Fibroblast of pulmonary artery (primary cell): ENCODE measurements around the gene AKAP5.
A peak's percentile ranks its signal among the peaks of the same experiment; 100 is the strongest.

Experiments
- DNase-seq: peaks from one replicate; pipeline ENCODE4 v3.0.0-alpha.2; 2010; ENCODE audit warnings: low read depth
- H3K4me3 ChIP-seq: replicated peaks from 2 replicates; pipeline ENCODE4 v1.5.1; 2011; ENCODE audit warnings: low read depth, mild to moderate bottlenecking, control low read depth, low read length, moderate library complexity
- TF ChIP-seq, protein P1 (sequence below): IDR thresholded peaks from 2 replicates; pipeline ENCODE4 v1.5.1; 2011; ENCODE audit warnings: mild to moderate bottlenecking, control low read depth, low read length, inconsistent platforms; ENCODE audit errors: missing control alignments

The AKAP5 gene

DNA sequence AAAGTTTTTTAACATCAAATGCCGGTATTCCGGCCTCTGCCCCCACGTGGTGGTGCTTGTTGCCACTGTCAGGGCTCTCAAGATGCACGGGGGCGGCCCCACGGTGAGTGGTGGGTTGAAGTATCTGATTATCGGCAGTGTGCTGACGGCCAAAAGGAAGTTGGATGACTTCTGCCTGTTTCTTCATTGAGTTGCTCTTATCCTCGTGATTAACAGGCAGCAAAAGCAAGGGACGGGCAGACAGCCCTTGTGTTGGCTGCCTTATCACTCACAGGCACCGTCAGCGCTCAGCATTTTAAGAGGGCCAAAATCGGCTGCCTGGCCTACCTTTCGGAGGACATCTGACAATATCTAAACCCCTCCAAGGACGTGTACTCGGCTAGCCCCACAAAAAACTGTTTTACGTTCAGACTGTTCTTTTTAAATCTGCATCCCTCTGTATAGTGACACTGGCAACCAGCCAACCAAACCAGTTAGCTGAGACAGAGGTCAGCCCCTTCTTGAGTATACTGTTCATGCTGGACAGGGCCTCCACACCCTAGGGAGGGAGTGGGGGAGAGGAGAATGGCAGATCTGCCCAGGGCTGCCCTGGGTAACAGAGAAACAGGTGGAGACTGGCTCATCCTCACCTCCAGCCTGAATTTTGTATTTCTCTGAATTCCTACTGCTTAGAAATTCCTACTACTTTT, 22.9 kb upstream of the AKAP5 start:
- no peak for DNase-seq
- H3K4me3 ChIP-seq = no peak overlapping the region
- TF ChIP-seq, protein P1, sequence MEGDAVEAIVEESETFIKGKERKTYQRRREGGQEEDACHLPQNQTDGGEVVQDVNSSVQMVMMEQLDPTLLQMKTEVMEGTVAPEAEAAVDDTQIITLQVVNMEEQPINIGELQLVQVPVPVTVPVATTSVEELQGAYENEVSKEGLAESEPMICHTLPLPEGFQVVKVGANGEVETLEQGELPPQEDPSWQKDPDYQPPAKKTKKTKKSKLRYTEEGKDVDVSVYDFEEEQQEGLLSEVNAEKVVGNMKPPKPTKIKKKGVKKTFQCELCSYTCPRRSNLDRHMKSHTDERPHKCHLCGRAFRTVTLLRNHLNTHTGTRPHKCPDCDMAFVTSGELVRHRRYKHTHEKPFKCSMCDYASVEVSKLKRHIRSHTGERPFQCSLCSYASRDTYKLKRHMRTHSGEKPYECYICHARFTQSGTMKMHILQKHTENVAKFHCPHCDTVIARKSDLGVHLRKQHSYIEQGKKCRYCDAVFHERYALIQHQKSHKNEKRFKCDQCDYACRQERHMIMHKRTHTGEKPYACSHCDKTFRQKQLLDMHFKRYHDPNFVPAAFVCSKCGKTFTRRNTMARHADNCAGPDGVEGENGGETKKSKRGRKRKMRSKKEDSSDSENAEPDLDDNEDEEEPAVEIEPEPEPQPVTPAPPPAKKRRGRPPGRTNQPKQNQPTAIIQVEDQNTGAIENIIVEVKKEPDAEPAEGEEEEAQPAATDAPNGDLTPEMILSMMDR = no peak

DNA sequence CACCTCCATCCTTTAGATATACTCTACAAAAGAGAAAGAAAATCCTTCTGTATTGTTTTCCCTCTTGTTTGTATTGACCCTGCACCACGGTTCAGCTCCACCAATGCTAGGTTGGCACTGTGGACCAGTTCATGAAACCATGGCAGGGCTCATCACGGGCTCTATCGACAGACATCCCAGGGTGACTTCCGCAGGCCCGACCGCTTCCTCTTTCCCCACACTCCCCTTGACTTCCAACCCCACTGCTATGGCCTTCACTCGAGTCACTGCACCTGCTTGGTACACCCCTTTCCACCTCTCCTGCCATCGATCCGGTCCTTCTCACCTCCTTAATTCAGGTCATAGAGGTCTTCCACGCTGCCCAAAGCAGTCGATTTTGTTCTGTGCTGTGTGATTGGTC, 21.2 kb upstream of the AKAP5 start:
- no peak for DNase-seq
- TF ChIP-seq, protein P1 = no peak
- H3K4me3 ChIP-seq = no peak overlapping the region

DNA sequence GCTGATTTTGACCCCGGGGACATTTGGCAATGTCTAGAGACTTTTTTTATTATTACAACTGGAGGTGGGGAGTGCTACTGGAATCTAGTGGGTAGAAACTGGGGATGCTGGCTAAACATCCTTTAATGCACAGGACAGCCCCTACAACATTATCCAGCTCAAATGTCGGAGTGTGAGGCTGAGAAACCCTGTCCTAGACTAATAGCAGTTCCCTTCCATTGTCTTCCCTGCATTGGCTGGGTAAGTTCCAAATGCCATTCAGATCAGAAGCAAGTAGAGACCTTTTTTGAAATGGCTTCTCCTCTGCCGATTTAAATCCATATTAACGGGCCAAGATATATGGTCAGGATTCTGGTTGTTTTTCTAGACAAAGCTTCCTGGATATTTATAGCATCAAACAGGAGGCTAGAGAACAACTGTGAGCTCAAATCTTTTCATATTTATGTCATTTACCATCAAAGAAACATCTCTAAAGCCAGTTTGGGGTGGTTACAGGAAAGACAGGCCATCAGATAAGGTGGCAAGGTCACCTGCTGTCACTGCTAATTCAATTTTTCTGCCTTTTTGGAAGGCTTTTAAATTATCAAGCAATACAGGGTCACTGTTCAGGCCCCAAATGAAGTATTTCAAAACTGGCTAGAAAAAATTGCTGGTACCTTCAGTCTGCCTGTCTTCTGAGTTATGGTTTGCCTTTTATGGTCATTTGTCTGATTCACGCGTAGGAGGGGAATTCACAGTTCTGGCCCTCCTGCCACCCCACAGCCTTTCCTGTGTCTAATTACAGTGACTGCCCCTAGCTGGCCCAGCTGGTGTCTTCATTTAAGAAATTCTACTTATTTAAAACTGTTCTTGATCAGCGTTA, 20.1 kb upstream of the AKAP5 start:
- TF ChIP-seq, protein P1 = peak; percentile 2
- no peak overlapping the region for H3K4me3 ChIP-seq
- peak; percentile 87 for DNase-seq

DNA sequence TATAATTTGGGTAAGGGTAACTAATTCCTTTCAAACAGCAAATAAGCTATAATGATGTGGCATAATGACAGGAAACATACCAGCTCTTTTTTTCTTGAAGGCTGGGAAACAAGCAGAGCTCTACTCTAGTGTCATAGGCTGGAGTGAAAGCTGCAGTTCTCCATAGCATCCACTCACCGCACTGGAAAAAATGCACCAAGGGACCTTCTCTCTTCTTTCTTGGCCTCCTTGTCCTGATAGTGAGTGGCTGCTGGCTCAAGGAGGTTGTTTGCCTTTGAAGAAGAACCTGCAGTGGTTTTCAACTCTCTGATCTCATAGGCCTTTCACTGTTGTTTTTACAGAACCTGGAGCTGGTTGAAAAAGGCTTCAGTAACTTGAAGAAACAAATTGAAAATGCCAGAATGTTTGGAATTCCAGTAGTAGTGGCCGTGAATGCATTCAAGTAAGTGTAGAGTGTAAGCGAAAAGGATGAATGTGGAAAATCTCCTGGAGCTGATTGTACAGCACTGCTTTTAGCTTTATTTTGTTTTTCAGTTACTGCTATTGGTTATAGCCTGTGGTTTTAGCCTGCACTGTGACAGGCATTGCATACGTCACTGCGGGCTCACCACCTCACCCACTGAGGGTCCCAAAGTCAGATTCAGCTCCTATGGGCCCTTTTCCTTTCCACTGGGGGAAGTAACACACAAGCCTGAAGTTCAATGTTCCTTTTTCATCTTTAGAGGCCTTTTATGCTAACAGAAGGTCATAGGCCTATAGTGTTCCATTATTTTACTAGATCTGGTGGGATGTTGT, 17.2 kb upstream of the AKAP5 start:
- H3K4me3 ChIP-seq = no peak overlapping the region
- TF ChIP-seq, protein P1 = no peak
- no peak for DNase-seq

DNA sequence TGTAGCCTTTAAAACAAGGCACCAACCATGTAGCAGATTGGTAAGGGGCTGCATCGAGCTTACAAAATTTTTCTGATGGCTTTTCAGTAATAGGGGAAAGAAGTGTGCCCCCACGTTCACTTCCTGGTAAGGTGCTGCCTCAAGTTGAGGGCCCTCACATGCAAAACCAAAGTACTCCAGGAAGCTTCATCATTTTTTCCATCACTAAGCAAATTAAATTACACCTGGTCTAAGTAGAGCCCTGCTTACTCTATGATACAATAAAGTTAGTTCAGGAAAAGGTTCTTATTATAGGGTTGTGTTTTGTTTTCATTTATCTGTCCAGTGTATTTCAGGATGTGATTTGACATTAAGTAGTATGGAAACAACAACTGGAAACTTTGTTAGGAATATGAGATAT, 15.0 kb upstream of the AKAP5 start:
- DNase-seq = no peak
- H3K4me3 ChIP-seq = no peak overlapping the region
- TF ChIP-seq, protein P1 = no peak

DNA sequence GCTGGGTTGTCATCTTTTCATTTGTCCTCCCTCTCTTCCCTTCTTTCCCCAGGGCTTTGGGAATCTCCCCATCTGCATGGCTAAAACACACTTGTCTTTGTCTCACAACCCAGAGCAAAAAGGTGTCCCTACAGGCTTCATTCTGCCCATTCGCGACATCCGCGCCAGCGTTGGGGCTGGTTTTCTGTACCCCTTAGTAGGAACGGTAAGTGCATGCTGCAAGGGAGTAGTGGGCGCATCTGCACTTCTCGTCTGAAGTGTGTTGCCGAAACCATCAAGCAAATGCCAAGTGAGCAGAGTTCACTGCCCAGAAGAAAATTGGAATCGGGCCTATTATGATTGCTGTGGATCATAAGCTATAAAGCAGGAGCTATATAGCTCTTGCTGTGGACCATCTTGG, 10.6 kb upstream of the AKAP5 start:
- no peak overlapping the region for H3K4me3 ChIP-seq
- DNase-seq = no peak

More for the DNA sequence above, 10.6 kb upstream of the AKAP5 start:
- TF ChIP-seq, protein P1 = no peak
